GM18499 (cell line): ENCODE results near the gene GAPVD1.
"Not testable (repeated sequence)": the region's sequence is repeated elsewhere in the genome, so short reads cannot be mapped to it uniquely, and the experiment has no call there.

Experiments used
- ATAC-seq: cut with Tn5 transposase; IDR thresholded peaks from one replicate; pipeline ENCODE4 v1.9.1; 2021; ENCODE audit warnings: moderate number of reproducible peaks; ENCODE audit not compliant: insufficient read depth, unreplicated experiment

The GAPVD1 gene

GRCh38 chr9:125399666-125400065 is 138.0 kb downstream of the GAPVD1 start:
- no peak for ATAC-seq

- not testable (repeated sequence) for ATAC-seq
Measured at GRCh38 chr9:125400232-125400631, 138.6 kb downstream of the GAPVD1 start.

- ATAC-seq: no peak
Measured at GRCh38 chr9:125400725-125401716, 139.4 kb downstream of the GAPVD1 start.

GRCh38 chr9:125404733-125405132 is 143.1 kb downstream of the GAPVD1 start:
- ATAC-seq: no peak

- no peak for ATAC-seq
Measured at GRCh38 chr9:125405938-125406809, 144.5 kb downstream of the GAPVD1 start.

GRCh38 chr9:125406810-125407087 is 145.1 kb downstream of the GAPVD1 start:
- ATAC-seq: no peak

GRCh38 chr9:125407432-125407973 is 145.9 kb downstream of the GAPVD1 start:
- no peak for ATAC-seq

- no peak for ATAC-seq
Measured at GRCh38 chr9:125407974-125408900, 146.6 kb downstream of the GAPVD1 start.

- no peak for ATAC-seq
Measured at GRCh38 chr9:125409217-125409636, 147.6 kb downstream of the GAPVD1 start.

- no peak for ATAC-seq
Measured at GRCh38 chr9:125409637-125410521, 148.3 kb downstream of the GAPVD1 start.

- ATAC-seq: no peak
Measured at GRCh38 chr9:125410522-125410894, 148.9 kb downstream of the GAPVD1 start.

GRCh38 chr9:125411171-125411756 is 149.6 kb downstream of the GAPVD1 start:
- ATAC-seq: no peak

- no peak for ATAC-seq
Measured at GRCh38 chr9:125412166-125412565, 150.5 kb downstream of the GAPVD1 start.

- no peak for ATAC-seq
Measured at GRCh38 chr9:125413579-125413978, 152.0 kb downstream of the GAPVD1 start.

- ATAC-seq: no peak
Measured at GRCh38 chr9:125415583-125416460, 154.2 kb downstream of the GAPVD1 start.

- no peak for ATAC-seq
Measured at GRCh38 chr9:125416517-125416916, 154.9 kb downstream of the GAPVD1 start.
